Neural crest cell (in vitro differentiated cells): Measurements from ENCODE around the gene GREB1L. TPM values are rescaled to one million over a fixed set of nuclear protein-coding genes. Genes with fewer than 3 reads are reported as not detected.

Source experiments
- DNase-seq: peaks from one replicate; pipeline ENCODE4 v3.0.0; 2021; ENCODE audit warnings: low read depth, mixed read lengths, low spot score
- H3K27ac Mint-ChIP-seq: one replicate; pipeline ENCODE4 v1.8.0; 2021; ENCODE audit warnings: mild to moderate bottlenecking, mixed read lengths; ENCODE audit not compliant: unreplicated experiment
- H3K27me3 Mint-ChIP-seq: 2 replicates; pipeline ENCODE4 v1.8.0; 2021; ENCODE audit warnings: low read depth, mild to moderate bottlenecking, mixed read lengths
- H3K36me3 Mint-ChIP-seq: 2 replicates; pipeline ENCODE4 v1.8.0; 2021; ENCODE audit warnings: low read depth, mild to moderate bottlenecking, mixed read lengths
- H3K4me1 Mint-ChIP-seq: 2 replicates; pipeline ENCODE4 v1.8.0; 2021; ENCODE audit warnings: mixed read lengths
- H3K4me3 Mint-ChIP-seq: one replicate; pipeline ENCODE4 v1.8.0; 2021; ENCODE audit warnings: mild to moderate bottlenecking, mixed read lengths
- H3K9me3 Mint-ChIP-seq: 2 replicates; pipeline ENCODE4 v1.8.0; 2021; ENCODE audit warnings: mixed read lengths
- total RNA-seq: library from RNA; stranded (reverse); gene quantifications from 2 replicates; pipeline ENCODE4 v1.2.1, GENCODE V29; 2021
- TF ChIP-seq, protein P1 (sequence below): fragments of 200-600 bp; sonication (generic); conservative IDR thresholded peaks from 2 replicates; pipeline ENCODE4 v1.5.0; 2021; ENCODE audit warnings: antibody characterized with exemption, mild to moderate bottlenecking

GREB1L gene
- total RNA-seq, 1 donor from 2014 or later: 80.5 TPM

DNA sequence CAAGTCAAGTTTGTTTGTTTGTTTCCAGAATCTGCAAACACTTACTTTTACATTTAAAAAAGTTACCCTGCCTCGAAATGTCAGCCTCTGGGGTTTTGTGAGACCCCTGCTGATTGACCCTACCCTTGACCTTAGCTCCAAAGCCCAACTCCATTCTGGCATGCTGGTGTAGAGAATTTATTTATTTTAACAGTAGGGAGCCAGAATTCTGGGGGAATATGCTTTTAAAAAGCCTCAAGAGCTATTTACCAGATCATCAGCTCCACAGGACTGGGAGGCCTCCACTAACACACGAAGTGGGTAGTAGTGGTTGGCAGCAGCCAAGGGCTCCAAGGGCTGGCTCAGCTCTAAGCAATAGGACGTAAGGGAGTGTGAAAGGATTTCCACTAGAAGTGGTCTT, 23.2 kb upstream of the GREB1L start:
- H3K4me3 Mint-ChIP-seq: no peak overlapping the region
- H3K27me3 Mint-ChIP-seq: no peaks in the 10 kb centered on the region
- H3K36me3 Mint-ChIP-seq: no peaks in the 10 kb centered on the region

DNA sequence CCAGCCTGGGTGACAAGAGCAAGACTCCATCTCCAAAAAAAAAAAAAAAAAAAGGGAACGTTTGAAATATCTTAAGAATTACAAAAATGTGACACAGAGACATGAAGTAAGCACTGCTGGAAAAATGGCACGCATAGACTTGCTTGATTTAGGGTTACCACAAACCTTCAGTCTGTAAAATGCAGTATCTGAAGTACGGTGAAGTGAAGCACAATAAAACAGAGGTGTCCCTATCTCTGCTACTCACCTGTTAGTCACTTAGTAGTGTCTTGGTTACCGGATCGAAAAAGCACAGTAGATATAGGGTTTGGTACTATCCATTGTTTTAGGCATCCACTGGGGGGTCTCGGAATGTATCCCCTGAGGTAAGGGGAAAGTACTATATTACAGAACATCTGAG, 11.6 kb upstream of the GREB1L start:
- H3K27ac Mint-ChIP-seq: no peak overlapping the region

More for the DNA sequence above, 23.2 kb upstream of the GREB1L start:
- H3K27ac Mint-ChIP-seq: no peak overlapping the region
- TF ChIP-seq, protein P1, sequence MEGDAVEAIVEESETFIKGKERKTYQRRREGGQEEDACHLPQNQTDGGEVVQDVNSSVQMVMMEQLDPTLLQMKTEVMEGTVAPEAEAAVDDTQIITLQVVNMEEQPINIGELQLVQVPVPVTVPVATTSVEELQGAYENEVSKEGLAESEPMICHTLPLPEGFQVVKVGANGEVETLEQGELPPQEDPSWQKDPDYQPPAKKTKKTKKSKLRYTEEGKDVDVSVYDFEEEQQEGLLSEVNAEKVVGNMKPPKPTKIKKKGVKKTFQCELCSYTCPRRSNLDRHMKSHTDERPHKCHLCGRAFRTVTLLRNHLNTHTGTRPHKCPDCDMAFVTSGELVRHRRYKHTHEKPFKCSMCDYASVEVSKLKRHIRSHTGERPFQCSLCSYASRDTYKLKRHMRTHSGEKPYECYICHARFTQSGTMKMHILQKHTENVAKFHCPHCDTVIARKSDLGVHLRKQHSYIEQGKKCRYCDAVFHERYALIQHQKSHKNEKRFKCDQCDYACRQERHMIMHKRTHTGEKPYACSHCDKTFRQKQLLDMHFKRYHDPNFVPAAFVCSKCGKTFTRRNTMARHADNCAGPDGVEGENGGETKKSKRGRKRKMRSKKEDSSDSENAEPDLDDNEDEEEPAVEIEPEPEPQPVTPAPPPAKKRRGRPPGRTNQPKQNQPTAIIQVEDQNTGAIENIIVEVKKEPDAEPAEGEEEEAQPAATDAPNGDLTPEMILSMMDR: no peak
- DNase-seq: no peak
- H3K9me3 Mint-ChIP-seq: peaks cover 2% of the 10 kb centered on the region
- peaks cover 24% of the 10 kb centered on the region for H3K4me1 Mint-ChIP-seq

DNA sequence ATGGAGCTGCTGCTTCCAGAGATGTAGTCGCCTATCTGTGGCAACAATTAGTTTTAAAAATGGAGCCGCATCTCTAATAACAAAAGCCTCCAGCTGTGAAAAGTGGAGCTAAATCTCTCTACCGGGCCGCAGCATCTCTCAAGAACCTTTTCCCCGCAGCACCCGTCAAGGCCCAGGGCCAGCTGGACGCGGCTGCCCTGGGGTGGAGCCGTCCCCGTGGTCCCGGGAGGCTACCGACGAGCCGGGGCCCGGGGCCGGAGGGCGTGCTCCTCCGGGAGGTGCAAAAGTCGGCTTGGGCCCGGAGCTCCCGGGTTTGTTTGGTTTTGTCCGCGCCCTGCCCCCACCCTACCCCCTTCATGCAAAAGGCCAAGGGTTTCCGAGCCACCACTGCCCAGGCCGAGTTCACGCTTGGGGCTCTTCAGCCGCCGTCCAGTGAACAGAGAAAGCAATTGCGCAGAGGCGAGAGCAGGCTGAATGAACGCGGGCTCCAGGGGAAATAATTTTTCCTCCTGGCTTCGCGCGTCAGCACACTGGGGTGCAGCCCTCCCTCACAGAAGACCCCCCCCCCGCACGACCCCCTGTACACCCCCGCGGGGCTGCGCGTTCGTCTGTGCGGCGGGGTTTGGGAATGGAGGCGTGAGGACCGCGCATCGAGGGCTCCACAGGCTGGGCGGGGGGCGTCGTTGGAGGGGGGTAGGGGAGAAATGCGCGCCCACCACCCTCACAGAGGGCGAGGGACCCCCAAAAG, 557 bp upstream of the GREB1L start:
- peak; percentile 45 for DNase-seq
- Mint-ChIP-seq H3K4me1 (peaks cover 37% of the 10 kb centered on the region), H3K4me3 (peak overlapping the region; percentile 94), H3K36me3 (peaks cover 2% of the 10 kb centered on the region), H3K27ac (peak overlapping the region; percentile 78), H3K9me3 (no peaks in the 10 kb centered on the region), H3K27me3 (peaks cover 9% of the 10 kb centered on the region)
- TF ChIP-seq, protein P1: no peak

More for the DNA sequence above, 11.6 kb upstream of the GREB1L start:
- DNase-seq: no peak
- Mint-ChIP-seq H3K4me3 (no peak overlapping the region), H3K9me3 (no peaks in the 10 kb centered on the region), H3K27me3 (no peaks in the 10 kb centered on the region), H3K4me1 (no peaks in the 10 kb centered on the region), H3K36me3 (no peaks in the 10 kb centered on the region)
- TF ChIP-seq, protein P1: no peak

DNA sequence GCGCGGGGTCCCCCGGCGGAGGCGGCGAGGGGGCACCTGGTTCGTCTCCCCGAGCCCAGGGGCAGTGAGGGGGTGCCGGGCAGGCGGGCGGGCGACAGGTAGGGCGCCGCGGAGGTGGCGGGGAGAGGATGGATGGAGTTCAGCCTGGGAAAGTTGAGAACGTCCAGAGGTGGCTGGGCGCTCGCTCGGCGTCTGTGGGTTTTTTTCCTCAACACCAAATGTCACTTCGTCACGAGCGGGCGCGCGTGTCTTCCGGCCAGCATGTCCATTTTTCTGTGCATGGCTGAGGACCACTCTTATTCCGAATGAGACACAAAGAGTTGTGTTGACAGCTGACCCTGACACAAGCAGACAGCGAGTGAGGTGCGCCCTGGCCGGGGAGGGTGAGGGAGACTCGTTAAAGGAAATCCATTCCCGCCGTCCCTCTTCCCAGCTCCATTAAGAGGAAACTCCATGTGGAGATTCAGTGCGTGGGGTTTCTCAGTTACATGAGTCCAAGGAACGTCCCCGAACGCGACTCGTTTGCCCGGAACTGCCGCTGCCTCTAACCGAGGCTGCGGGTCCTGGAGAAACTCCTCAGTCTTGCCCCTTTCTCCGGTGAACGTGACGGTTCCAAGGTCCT, 859 bp downstream of the GREB1L start:
- DNase-seq: peak; percentile 22
- peaks cover 9% of the 10 kb centered on the region for H3K27me3 Mint-ChIP-seq
- peaks cover 9% of the 10 kb centered on the region for H3K36me3 Mint-ChIP-seq
- H3K9me3 Mint-ChIP-seq: no peaks in the 10 kb centered on the region
- TF ChIP-seq, protein P1: no peak
- H3K4me1 Mint-ChIP-seq: peaks cover 47% of the 10 kb centered on the region
- H3K27ac Mint-ChIP-seq: peak overlapping the region; percentile 85
- peak overlapping the region; percentile 96 for H3K4me3 Mint-ChIP-seq

DNA sequence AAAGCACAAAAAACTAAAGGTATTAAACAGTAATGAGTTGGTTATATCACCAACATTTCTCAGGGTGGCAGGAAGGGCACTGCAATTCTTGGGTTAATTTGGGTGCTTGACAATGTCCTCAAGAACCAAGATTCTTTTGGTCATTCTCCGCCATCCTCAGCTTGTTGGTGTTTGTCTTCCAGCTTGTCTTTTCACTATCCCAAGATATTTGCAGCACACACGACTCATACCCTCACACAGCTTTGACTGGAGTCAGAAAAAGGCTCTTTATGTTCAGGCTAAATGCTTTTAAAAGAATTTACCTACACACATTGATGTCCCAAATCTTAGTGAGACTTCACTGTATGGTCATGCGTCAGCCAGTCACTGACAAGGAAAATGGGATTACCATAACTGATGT, 12.5 kb downstream of the GREB1L start:
- Mint-ChIP-seq H3K9me3 (no peaks in the 10 kb centered on the region), H3K4me3 (no peak overlapping the region), H3K27me3 (no peaks in the 10 kb centered on the region), H3K36me3 (no peaks in the 10 kb centered on the region), H3K27ac (no peak overlapping the region), H3K4me1 (peaks cover 59% of the 10 kb centered on the region)
- no peak for DNase-seq
- TF ChIP-seq, protein P1: no peak
